22Rv1 (cell line): ENCODE results near the gene F2.

Experiments
- CTCF ChIP-seq: fragments of 450-650 bp; IDR thresholded peaks from 2 replicates; pipeline ENCODE4 v1.5.1; 2017; ENCODE audit warnings: mild to moderate bottlenecking
- ZFX ChIP-seq: fragments of 450-650 bp; IDR thresholded peaks from 2 replicates; pipeline ENCODE4 v1.6.1; 2017; ENCODE audit warnings: antibody characterized with exemption, borderline replicate concordance

- TF ChIP-seq CTCF (no peak), ZFX (no peak)
These were observed 7.3 kb downstream of the F2 start for GRCh38 chr11:46726206-46726862.
